Endothelial cell of umbilical vein (primary cell): ENCODE measurements around the gene ALOX15B. TPM values are rescaled to one million over a fixed set of nuclear protein-coding genes. Genes with fewer than 3 reads are reported as not detected.

Experiments
- BruUV-seq: library from RNA; stranded (reverse); fragments of 400-500 nt; replicated peaks from 2 replicates; lab custom pipeline; 2021; lab: Mats Ljungman, UMichigan
- CTCF ChIA-PET: fragments of 300-600, 350-600 bp; sonication (Branson Sonifier 250); formaldehyde crosslinking; loops from one replicate; lab custom pipeline; 2021; ENCODE audit warnings: antibody characterized with exemption, inconsistent platforms; lab: Charles Lee
- POLR2A ChIA-PET: fragments of 300-600, 350-600 bp; sonication (Branson Sonifier 250); formaldehyde crosslinking; loops from one replicate; lab custom pipeline; 2021; ENCODE audit warnings: antibody characterized with exemption, inconsistent platforms; lab: Charles Lee
- DNase-seq: peaks from one replicate; pipeline ENCODE4 v3.0.0-alpha.2; 2011; ENCODE audit warnings: low read depth, low spot score
- FAIRE-seq: peaks from 2 replicates; lab custom pipeline; 2011; peaks lifted over from hg19 to GRCh38; lab: Jason Lieb, UNC
- H2AFZ ChIP-seq: 2 replicates; pipeline ENCODE4 v1.6.0; 2012; ENCODE audit warnings: low read depth, low read length, control low read depth, inconsistent platforms
- H3K27ac ChIP-seq: 2 replicates; pipeline ENCODE4 v1.5.1; 2011; ENCODE audit warnings: low read depth, mild to moderate bottlenecking, control low read depth, low read length, moderate library complexity; ENCODE audit not compliant: insufficient read depth
- H3K27me3 ChIP-seq, 2 experiments: 2 replicates each; pipeline versions ENCODE4 v1.6.0 to v1.6.1; 2011; ENCODE audit warnings: low read length in 2 of 2, mixed read lengths in 1 of 2; ENCODE audit not compliant: control insufficient read depth in 2 of 2, insufficient read depth in 2 of 2
- H3K36me3 ChIP-seq, 2 experiments: 2 replicates in 1 of 2; 3 replicates in 1 of 2; pipeline ENCODE4 v1.5.1; 2011; ENCODE audit warnings: low read length in 2 of 2, mild to moderate bottlenecking in 1 of 2, moderate library complexity in 1 of 2; ENCODE audit not compliant: control insufficient read depth in 2 of 2, insufficient read depth in 2 of 2; ENCODE audit errors: extremely low read depth in 1 of 2
- H3K4me1 ChIP-seq: 3 replicates; pipeline ENCODE4 v1.5.1; 2011; ENCODE audit warnings: mild to moderate bottlenecking, low read length; ENCODE audit not compliant: control insufficient read depth, insufficient read depth; ENCODE audit errors: extremely low read depth
- H3K4me2 ChIP-seq: 2 replicates; pipeline ENCODE4 v1.6.1; 2011; ENCODE audit warnings: low read length, control low read depth, mixed read lengths; ENCODE audit not compliant: insufficient read depth
- H3K4me3 ChIP-seq, 3 experiments: fragments of 200-600 bp in 1 of 3; sonication (generic), shearing (Covaris generic) in 1 of 3; replicated peaks in 1 of 3; 2 replicates each; pipeline ENCODE4 v1.5.1; 2011 to 2016; ENCODE audit warnings: control low read depth in 3 of 3, low read length in 3 of 3, mild to moderate bottlenecking in 2 of 3, inconsistent platforms in 1 of 3, low read depth in 1 of 3, moderate library complexity in 1 of 3; ENCODE audit not compliant: insufficient read depth in 1 of 3
- H3K79me2 ChIP-seq: 2 replicates; pipeline ENCODE4 v1.6.0; 2012; ENCODE audit warnings: low read length, inconsistent platforms; ENCODE audit not compliant: control insufficient read depth, insufficient read depth
- H3K9ac ChIP-seq: replicated peaks from 2 replicates; pipeline ENCODE3; 2011; ENCODE audit warnings: low read length, control low read depth; ENCODE audit not compliant: insufficient read depth; ENCODE audit errors: extremely low read depth
- H3K9me1 ChIP-seq: replicated peaks from 3 replicates; pipeline ENCODE4 v1.6.0; 2011; ENCODE audit warnings: mild to moderate bottlenecking, low read length; ENCODE audit not compliant: control insufficient read depth, insufficient read depth; ENCODE audit errors: extremely low read depth
- H3K9me3 ChIP-seq: replicated peaks from 2 replicates; pipeline ENCODE4 v1.5.1; 2012; ENCODE audit warnings: low read length, inconsistent platforms; ENCODE audit not compliant: control insufficient read depth, insufficient read depth
- H4K20me1 ChIP-seq: replicated peaks from 2 replicates; pipeline ENCODE3; 2011; ENCODE audit warnings: mild to moderate bottlenecking, low read length; ENCODE audit not compliant: control insufficient read depth, insufficient read depth; ENCODE audit errors: extremely low read depth
- CTCF ChIP-seq, 2 donors: IDR thresholded peaks; 1 replicate in 1 of 2; 2 replicates in 1 of 2; pipeline ENCODE4 v1.5.1; 2011; ENCODE audit warnings: low read length in 2 of 2, mild to moderate bottlenecking in 2 of 2, moderate library complexity in 2 of 2, control low read depth in 1 of 2, inconsistent platforms in 1 of 2, low read depth in 1 of 2; ENCODE audit not compliant: insufficient read depth in 1 of 2; ENCODE audit errors: extremely low read depth in 1 of 2
- EZH2 ChIP-seq: IDR thresholded peaks from 2 replicates; pipeline ENCODE4 v1.6.1; 2012; ENCODE audit warnings: borderline replicate concordance, low read depth, mild to moderate bottlenecking, moderate library complexity, low read length, inconsistent platforms; ENCODE audit not compliant: severe bottlenecking
- FOS ChIP-seq: IDR thresholded peaks from 2 replicates; pipeline ENCODE4 v1.6.1; 2011; ENCODE audit warnings: mild to moderate bottlenecking, low read length, moderate library complexity, borderline replicate concordance; ENCODE audit not compliant: insufficient read depth
- GATA2 ChIP-seq: IDR thresholded peaks from 2 replicates; pipeline ENCODE4 v1.7.0; 2011; ENCODE audit warnings: low read depth, mild to moderate bottlenecking, moderate library complexity, mixed read lengths, low read length; ENCODE audit not compliant: insufficient read length, insufficient read depth
- JUN ChIP-seq: IDR thresholded peaks from 2 replicates; pipeline ENCODE4 v1.6.1; 2011; ENCODE audit warnings: borderline replicate concordance, low read depth; ENCODE audit not compliant: insufficient read length, insufficient read depth
- MAX ChIP-seq: IDR thresholded peaks from 2 replicates; pipeline ENCODE4 v1.6.1; 2011; ENCODE audit not compliant: insufficient read depth, insufficient read length
- MYC ChIP-seq: IDR thresholded peaks from one replicate; pipeline ENCODE4 v1.6.1; 2011; ENCODE audit warnings: mild to moderate bottlenecking, low read depth, low read length
- POLR2A ChIP-seq: IDR thresholded peaks from 2 replicates; pipeline ENCODE4 v1.6.1; 2012; ENCODE audit warnings: low read depth, mild to moderate bottlenecking, control low read depth, low read length
- POLR2AphosphoS5 ChIP-seq: IDR thresholded peaks from 2 replicates; pipeline ENCODE4 v1.6.1; 2012; ENCODE audit warnings: low read depth, mild to moderate bottlenecking, control low read depth, low read length, moderate library complexity; ENCODE audit not compliant: insufficient read depth
- dilution Hi-C: fragments of 300-500 bp; cut with MboI; formaldehyde crosslinking; loops from one replicate; pipeline ENCODE4 v1.15.0; 2019; ENCODE audit warnings: low sequenced_read_pairs; ENCODE audit not compliant: extremely low pct_ligation_motif_present
- intact Hi-C: fragments of 100-400 bp; cut with micrococcal nuclease; formaldehyde crosslinking; loops from one replicate; pipeline ENCODE4 v1.10.0; 2022
- polyA plus RNA-seq, 4 experiments: library from polyadenylated mRNA; depleted of rRNA in 3 of 4; stranded (reverse) in 3 of 4; unstranded in 1 of 4; fragments of >200 nt; gene quantifications; 2 replicates each; pipeline versions ENCODE4 v1.2.1 to v1.2.3, GENCODE V29; 2011 to 2012; ENCODE audit warnings: missing spikeins in 1 of 4
- total RNA-seq: library from RNA; stranded (reverse); gene quantifications from 2 replicates; pipeline ENCODE4 v1.2.3, GENCODE V29; 2021

The ALOX15B gene
- total and polyA plus RNA-seq, 2 donors (not counting 3 experiments of a cell fraction or from before 2014, with no cell fraction given) = not detected

- CTCF ChIA-PET = interaction anchor here (1.0 to 1.6 kb wide), 2 partner anchors 12 to 58 kb away, joined by 5 to 6 read pairs; no protein-coding TSS in a partner anchor
- Histone ChIP-seq H3K9ac (no peak overlapping the region), H2AFZ (no peak overlapping the region), H3K9me3 (no peaks in the 10 kb centered on the region), H3K4me1 (no peaks in the 10 kb centered on the region), H3K36me3 (no peaks in the 10 kb centered on the region), H3K79me2 (no peaks in the 10 kb centered on the region), H4K20me1 (no peaks in the 10 kb centered on the region), H3K27ac (no peak overlapping the region), H3K4me3 (no peak overlapping the region), H3K9me1 (no peaks in the 10 kb centered on the region), H3K27me3 (peaks cover 0 to 3% of the 10 kb centered on the region in 2 experiments), H3K4me2 (no peak overlapping the region)
- TF ChIP-seq EZH2 (no peak), GATA2 (no peak), CTCF (IDR thresholded peaks at IDR 0.05; ENCODE audit: extremely low read depth in 1 of 2, insufficient read depth in 1 of 2, low read depth in 1 of 2, low read length in 2 of 2) (no peak), MAX (no peak), MYC (no peak), POLR2AphosphoS5 (no peak), JUN (no peak), POLR2A (no peak), FOS (no peak)
- no peak for DNase-seq
- no peak for FAIRE-seq
- dilution Hi-C loops = no loop called here
- intact Hi-C loops = no loop called here
- POLR2A ChIA-PET = no interaction called here
- BruUV-seq = no TSS peak
These were observed 9.4 kb downstream of the ALOX15B start for GRCh38 chr17:8048236-8048635.
